GM19035 (cell line): ENCODE results near the gene UNKL.

Experiments
- ATAC-seq: cut with Tn5 transposase; IDR thresholded peaks from one replicate; pipeline ENCODE4 v1.9.1; 2021; ENCODE audit not compliant: unreplicated experiment

UNKL gene

DNA sequence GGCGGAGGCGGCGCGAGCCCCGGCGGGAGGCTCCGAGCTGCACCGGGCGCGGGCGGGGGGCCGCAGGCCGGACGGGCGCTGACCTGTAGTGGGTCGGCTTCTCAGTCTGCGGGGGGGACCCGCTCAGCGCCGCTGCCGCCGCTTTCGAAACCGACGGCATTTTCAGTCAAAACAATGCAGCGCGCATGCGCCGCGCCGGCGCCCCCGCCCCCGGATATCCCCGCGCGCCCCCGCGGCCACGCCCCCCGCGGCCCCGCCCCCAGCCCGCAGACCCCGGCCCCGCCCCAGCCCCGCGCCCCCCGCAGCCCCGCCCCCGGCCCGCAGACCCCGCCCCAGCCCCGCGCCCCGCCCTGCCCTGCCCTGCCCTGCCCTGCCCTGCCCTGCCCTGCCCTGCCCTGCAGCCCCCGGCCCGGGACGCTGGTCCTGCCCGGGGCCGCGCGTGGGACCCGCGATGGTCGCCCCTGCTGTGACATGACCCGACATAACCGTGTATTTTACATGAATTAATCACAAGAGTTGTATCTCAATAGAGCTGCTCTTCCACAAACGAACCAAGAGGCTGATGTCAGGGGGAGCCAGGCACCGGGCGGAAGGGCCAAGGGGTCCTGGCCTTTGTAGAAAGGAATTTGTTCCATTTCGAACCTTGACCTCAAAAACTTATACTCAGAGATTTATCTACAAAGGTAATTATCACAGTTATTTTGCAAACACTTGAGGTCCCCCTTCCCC, at the start of gene UNKL:
Gene UNKL, minus strand, starts transcription at position 173 of the 729 bp plus-strand sequence. Its CDS starts 13 bp downstream, at position 160.
- ATAC-seq, result peak; percentile 61

GRCh38 chr16:1461146-1461545, 46.6 kb upstream of the UNKL start:
- ATAC-seq, result no peak

DNA sequence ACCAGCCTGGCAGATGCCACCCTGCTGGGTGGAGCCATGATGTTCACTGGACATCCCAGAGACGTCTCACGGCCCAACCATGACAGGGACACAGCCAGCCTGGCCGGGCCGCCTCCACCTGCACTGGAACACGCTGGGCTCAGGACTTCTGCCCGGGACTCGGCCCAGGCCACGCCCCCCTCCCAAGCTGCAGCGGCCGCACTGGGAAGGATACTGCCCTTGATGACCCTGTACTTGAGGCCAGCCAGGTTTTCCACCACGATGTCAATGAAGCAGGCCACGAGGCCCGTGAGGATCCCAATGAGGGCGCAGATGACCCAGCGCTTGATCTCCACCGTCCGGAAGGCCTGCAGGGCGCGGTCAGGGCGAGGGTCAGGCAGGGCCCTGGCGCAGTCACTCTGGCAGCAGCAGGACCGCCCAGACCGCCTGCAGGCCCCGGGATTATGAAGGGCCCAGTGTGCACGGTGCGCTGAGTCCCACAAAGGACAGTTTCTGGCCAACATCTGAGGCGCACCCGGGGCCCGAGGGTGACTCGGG, 46.2 kb upstream of the UNKL start:
- ATAC-seq, result no peak

- ATAC-seq, result no peak
These were observed 45.5 kb upstream of the UNKL start for GRCh38 chr16:1459967-1460366.

DNA sequence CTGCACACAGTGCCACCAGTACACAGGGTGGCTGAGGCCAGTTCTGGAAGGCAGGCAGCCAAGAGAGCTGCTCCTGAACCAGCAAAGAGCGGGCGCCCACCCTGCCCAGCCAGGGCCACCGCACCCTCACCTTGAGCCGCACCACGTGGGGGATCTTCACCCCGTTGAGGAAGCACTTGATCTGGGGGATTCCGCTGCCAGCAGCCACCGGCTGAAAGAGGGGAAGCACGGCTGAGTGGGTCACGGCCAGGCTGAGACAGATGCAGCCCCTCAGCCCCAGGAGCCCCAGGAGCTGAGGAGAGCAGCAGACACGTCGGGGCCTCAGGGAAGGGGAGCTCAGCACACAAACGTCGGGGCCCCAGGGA, 44.5 kb upstream of the UNKL start:
- ATAC-seq, result no peak

DNA sequence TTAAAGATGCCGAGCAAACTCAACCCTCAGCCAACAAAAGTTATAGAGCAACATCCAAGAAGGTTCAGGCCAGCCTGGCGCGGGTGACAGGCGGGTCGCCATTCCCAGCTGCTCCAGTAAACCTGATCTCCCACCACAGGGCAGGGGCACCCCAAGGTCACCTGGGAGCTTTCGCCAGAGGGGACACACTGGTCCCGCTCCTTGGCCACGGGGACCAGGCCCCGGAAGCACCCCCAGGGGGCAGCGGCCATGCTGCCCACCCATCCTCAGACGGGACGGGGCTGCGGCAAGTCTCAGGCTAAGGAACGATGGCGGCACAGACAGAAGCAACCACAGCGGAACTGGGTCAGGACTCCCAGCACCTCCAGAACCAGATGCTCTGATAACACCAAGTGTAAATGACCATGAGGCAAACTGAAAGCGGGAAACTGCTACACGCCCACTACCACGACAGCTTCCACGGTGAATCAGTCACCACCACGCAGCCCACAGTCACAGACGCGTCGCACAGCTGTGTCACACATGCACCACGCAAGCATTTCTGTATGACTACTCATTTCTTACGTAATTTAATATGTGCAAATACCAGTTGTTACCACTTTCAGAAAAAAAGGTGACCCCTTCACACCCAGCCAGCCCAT, 44.0 kb upstream of the UNKL start:
- no peak for ATAC-seq

DNA sequence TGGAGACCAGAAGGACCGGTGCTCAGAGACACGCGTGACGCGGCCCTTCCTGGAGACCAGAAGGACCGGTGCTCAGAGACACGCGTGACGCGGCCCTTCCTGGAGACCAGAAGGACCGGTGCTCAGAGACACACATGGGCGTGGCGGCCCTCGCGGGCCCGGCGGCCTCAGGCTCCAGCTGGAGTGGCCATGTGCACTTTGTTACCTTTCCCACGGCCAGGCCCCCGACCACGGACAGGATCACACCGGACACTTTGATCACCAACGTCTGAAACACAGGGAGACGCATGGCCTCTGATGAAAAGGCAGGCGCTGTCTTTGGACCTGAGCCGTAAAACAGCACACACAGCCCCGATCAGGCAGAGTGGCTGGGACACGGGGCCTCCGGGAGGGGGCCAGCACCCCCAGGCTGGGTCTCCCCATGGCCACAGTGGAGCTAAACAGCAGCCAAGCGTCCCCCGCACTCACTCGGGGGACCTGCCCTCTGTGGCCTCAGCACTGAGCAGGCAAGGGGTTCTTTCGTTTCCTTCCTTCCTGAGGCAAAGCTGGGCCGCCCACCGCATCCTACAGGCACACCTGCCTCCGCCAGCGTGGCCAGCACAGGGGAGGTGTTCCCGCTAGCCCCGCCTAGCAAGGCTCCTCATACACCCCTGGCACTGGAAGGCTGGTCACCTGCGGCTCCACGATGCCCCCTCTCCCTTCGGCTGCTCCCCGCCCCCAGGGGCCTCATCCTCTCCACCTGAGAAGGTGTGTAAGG, 43.2 kb upstream of the UNKL start:
- no peak for ATAC-seq

- ATAC-seq, result no peak
These were observed 42.4 kb upstream of the UNKL start for GRCh38 chr16:1456951-1457350.

DNA sequence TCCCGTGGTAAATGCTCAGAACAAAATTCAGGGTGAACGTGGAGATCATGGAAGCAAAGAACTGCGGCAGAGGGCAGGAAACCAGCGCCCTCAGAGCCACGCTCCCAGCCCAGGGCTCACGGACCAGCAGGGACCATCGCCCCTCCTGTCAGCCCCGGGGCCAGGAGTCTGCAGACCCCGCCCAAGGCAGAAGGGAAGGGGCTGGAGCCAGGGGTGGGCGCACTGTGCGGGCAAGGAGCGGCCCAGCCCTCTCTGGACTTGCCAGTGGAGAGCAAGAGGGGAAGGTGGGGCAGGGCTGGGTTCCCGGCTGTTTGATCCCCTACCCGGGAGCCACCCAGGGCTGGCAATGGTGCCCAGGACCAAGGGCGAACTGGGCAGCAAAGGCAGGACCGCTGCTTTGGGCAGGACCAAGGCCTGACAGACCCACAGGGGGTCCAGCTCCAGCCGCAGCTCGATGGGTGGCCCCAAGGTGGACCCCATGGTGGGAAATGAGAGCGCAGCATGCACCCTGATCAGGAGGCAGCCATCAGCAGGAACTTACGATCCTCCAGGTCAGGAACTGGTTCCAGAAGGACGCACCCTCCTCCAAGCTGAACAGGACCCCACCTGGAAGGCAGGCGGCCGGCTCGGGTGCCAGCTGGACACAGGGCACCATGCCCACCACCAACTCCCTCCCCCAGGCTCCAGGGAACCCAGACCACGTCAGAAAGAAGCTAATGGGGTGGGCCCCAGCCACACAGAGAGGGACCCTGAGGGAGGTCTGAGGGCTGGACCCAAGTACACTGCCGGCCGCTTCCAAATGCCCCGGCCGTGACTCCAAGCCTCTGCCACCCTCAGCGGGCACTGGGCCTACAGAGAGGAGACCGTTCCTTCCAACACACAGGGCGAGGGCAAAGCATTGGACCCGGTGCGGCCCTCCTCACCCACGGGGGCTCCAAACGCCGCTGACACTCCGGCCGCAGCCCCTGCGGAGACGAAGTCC, 41.0 kb upstream of the UNKL start:
- ATAC-seq, result no peak

DNA sequence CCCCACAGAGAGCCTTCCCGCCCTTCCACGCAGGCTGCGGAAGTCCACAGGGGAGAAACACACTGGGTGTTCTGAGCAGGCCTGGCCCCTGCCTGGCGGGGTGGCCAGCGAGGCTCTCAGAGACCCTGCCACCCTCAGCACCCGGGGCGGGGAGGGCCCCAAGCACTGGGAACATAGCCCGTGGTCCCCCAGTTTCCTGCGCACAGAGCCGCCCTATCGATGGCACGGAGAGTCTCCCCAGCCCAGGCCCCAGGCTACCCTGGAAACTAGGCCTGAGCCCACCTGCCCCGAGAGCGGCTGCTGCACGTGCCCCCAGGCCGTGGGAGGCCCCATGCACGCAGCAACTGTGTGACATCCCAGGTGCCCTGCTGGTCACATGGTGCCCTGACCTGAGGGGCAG, 40.1 kb upstream of the UNKL start:
- no peak for ATAC-seq

DNA sequence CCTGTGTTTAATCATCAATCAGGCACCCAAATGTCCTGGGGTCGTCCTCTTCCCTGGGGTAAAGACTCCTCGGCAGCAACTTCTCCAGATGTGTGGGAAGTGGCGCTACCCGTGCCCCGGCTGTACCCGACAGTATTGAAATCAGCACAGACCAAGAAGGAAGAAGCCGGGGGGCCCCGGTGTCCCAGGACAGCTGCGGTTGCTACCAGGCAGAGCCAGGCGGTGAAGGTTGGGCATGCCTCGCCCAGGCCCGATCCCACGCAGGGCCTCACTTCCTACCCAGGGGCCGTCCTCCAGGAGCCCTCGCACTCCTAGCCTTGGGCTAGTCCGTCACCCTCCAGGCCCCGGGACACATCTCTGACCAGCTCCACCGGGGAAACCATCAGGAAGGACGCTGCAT, 38.8 kb upstream of the UNKL start:
- no peak for ATAC-seq

- no peak for ATAC-seq
These were observed 38.0 kb upstream of the UNKL start for GRCh38 chr16:1452530-1452929.

GRCh38 chr16:1451702-1452392, 37.3 kb upstream of the UNKL start:
- no peak for ATAC-seq

GRCh38 chr16:1450841-1451240, 36.3 kb upstream of the UNKL start:
- ATAC-seq, result no peak

DNA sequence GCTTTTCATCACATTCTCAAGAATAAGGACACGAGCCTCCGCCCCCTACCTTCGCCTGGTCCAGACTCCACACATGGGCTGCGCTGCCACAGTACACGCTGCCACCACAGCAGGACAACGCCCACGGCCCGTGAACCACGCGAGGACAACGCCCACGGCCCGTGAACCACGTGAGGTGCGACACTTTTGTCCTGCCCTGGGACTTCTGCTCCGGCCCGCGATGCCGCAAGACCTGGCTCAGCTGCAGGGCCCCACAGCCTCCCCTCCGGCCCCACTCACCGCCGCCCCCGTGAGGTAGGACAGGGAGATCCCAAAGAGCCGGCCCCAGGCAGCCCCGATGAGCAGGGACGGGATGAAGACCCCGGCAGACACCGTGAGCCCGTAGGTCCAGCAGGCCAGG, 35.7 kb upstream of the UNKL start:
- no peak for ATAC-seq

- ATAC-seq, result no peak
These were observed 34.8 kb upstream of the UNKL start for GRCh38 chr16:1449201-1449788.

DNA sequence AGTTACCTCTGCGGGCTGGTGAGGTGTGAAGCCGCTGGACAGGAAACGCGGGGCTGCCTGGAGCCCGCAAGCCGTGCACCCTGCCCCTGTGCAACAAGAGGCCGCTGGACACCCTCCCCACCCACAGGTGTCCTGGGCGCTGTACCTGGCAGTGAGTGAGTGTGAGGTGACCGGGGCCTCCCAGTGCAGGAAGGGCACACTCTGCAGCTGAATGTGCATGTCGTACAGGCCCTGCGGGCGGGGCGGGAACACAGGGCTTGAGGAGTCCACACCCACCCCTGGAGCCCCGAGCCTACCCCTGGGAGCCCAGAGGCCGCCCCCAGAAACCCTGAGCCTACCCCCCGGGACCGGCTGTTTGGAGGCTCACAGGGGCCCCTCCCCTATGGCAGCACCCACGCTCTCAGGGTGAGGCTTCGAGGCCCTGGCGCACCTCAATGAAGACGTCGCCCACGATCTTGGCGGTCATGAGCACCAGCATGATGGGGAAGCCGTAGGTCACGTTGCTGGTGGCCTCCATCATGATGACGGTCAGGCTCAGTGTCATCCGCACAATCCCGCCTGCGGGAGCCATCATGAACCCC, 34.1 kb upstream of the UNKL start:
- no peak for ATAC-seq

DNA sequence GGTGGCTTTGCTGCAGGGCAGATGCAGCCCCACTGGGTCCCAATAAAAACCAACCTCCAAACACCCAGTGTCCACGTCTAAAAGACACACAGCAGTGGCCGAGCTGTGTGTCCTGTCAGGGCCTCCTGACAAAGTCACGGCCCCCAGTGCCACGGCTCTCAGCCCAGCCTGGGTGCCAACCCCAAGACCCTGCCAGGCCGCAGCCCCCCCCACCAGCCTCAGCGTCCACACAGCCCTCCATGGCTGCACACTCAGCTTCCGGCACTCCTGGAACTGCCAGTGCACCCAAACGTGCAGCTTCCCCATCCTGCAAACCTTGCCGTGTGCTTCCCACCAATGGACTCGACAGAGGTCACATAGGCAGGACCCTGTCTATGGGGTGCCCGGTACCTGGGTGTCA, 33.5 kb upstream of the UNKL start:
- ATAC-seq, result no peak

DNA sequence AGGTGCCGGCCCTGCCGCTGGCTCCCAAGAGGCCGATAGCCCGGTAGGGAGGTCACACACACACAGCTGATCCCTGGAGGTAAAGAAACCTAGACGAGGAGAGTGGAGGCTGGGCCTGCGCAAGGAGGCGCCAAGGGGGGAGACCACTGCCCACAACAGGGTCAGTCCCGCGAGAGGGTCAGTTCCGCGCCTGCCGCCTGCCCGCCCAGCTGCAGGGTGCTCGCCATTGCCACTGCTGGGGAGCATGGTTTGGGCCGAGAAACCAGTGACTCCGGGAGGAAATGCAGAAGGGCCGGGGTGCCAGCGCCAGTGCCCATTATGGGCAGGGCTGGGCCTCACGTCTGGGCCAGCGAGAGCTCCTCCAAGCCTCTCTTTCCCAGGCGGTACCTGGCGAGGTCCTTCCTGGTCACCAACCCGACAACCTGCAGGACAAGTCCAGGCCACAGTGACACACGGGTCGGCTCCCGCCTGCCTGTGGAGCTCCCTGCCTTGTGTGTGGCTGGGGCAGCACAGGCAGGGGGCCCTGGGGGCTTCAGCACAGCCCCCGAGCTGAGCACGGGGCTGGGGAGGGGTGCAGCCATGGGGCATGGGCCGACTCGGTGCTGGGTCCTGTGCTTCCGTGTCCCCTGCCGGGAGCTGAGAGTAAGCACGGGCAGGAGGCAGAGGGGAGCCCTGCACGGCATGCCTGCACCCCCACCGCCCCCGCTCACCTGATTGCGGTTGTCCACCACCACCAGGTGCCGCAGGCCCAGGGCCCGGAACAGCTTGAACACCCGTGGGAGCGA, 32.0 kb upstream of the UNKL start:
- ATAC-seq, result no peak
